Measurements from ENCODE around the gene ITFG1. TPM values are rescaled to one million over a fixed set of nuclear protein-coding genes. Genes with fewer than 3 reads are reported as not detected.

The ITFG1 gene
- total RNA-seq, 3 donors from 2014 or later: 42.3 to 55.2 (median 53.4) TPM

- no peaks in the 10 kb centered on the region for H3K4me1 ChIP-seq
- TF ChIP-seq POLR2A (IDR thresholded peaks at IDR 0.05): no peak
- no peak for TF ChIP-seq CTCF (IDR thresholded peaks at IDR 0.05)
- TF ChIP-seq POLR2AphosphoS5 (IDR thresholded peaks at IDR 0.05): no peak
Measured at GRCh38 chr16:47386201-47386718, 74.6 kb downstream of the ITFG1 start.

GRCh38 chr16:47382362-47382761, 78.5 kb downstream of the ITFG1 start:
- Histone ChIP-seq H3K27ac (no peak overlapping the region), H3K27me3 (no peaks in the 10 kb centered on the region), H3K4me1 (no peaks in the 10 kb centered on the region), H3K9me3 (no peaks in the 10 kb centered on the region), H3K36me3 (no peaks in the 10 kb centered on the region), H3K4me3 (no peak overlapping the region)
- intact Hi-C loops (cut with DNase I; ENCODE audit: low total_unique reads): no loop called here
- DNase-seq (ENCODE audit: low spot score in 2 of 2): no peak
- TF ChIP-seq CTCF (IDR thresholded peaks at IDR 0.05) (no peak), POLR2AphosphoS5 (IDR thresholded peaks at IDR 0.05) (no peak), POLR2A (IDR thresholded peaks at IDR 0.05) (no peak)

More at GRCh38 chr16:47386201-47386718, 74.6 kb downstream of the ITFG1 start:
- no peaks in the 10 kb centered on the region for H3K36me3 ChIP-seq
- H3K9me3 ChIP-seq: no peaks in the 10 kb centered on the region
- no peak overlapping the region for H3K27ac ChIP-seq
- H3K4me3 ChIP-seq: no peak overlapping the region
- no peak for DNase-seq (ENCODE audit: low spot score in 2 of 2)
- intact Hi-C loops (cut with DNase I; ENCODE audit: low total_unique reads): no loop called here
- H3K27me3 ChIP-seq: no peaks in the 10 kb centered on the region

DNA sequence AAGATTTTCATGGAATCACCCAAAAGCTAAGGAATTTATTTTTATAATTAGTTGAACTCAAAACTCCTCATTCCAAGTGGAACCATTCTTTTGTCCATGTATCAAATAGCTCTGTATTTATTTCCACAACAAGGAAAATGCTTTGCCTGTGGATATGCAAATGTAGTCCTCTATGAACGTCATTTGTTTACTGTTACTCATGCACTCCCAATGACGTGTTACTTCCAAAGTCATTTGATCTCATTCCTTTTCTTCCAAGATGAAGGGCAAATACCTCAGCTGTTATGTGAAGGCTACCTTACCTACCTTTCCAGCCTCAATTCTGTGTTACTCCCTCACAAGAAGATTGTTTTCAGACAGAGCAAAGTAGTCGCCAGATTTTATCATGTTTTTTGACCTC, 83.7 kb downstream of the ITFG1 start:
- Histone ChIP-seq H3K4me1 (no peaks in the 10 kb centered on the region), H3K4me3 (no peak overlapping the region), H3K36me3 (no peaks in the 10 kb centered on the region), H3K27me3 (no peaks in the 10 kb centered on the region), H3K9me3 (no peaks in the 10 kb centered on the region), H3K27ac (no peak overlapping the region)
- no peak for DNase-seq (ENCODE audit: low spot score in 2 of 2)
- TF ChIP-seq CTCF (IDR thresholded peaks at IDR 0.05) (no peak), POLR2A (IDR thresholded peaks at IDR 0.05) (no peak), POLR2AphosphoS5 (IDR thresholded peaks at IDR 0.05) (no peak)
- intact Hi-C loops (cut with DNase I; ENCODE audit: low total_unique reads): no loop called here

- Histone ChIP-seq H3K9me3 (no peaks in the 10 kb centered on the region), H3K4me1 (no peaks in the 10 kb centered on the region), H3K4me3 (no peak overlapping the region), H3K36me3 (no peaks in the 10 kb centered on the region), H3K27me3 (no peaks in the 10 kb centered on the region), H3K27ac (no peak overlapping the region)
- intact Hi-C loops (cut with DNase I; ENCODE audit: low total_unique reads): no loop called here
- DNase-seq (ENCODE audit: low spot score in 2 of 2): no peak
- TF ChIP-seq POLR2AphosphoS5 (IDR thresholded peaks at IDR 0.05) (no peak), CTCF (IDR thresholded peaks at IDR 0.05) (no peak)
Measured at GRCh38 chr16:47375423-47375822, 85.4 kb downstream of the ITFG1 start.

- no peak for DNase-seq (ENCODE audit: low spot score in 2 of 2)
- intact Hi-C loops (cut with DNase I; ENCODE audit: low total_unique reads): no loop called here
- H3K27me3 ChIP-seq: no peaks in the 10 kb centered on the region
- no peaks in the 10 kb centered on the region for H3K36me3 ChIP-seq
- no peak overlapping the region for H3K27ac ChIP-seq
- no peak for TF ChIP-seq CTCF (IDR thresholded peaks at IDR 0.05)
- no peak for TF ChIP-seq POLR2AphosphoS5 (IDR thresholded peaks at IDR 0.05)
- no peak for TF ChIP-seq POLR2A (IDR thresholded peaks at IDR 0.05)
- no peaks in the 10 kb centered on the region for H3K4me1 ChIP-seq
- no peak overlapping the region for H3K4me3 ChIP-seq
- H3K9me3 ChIP-seq: no peaks in the 10 kb centered on the region
Measured at GRCh38 chr16:47374629-47375028, 86.2 kb downstream of the ITFG1 start.

Data from breast epithelium (tissue), 4 donors.